A549 treated with ZK216348 at 1 μM for 4 hours (cell line): ENCODE results near the gene CARS2. TPM values are rescaled to one million over a fixed set of nuclear protein-coding genes. Genes with fewer than 3 reads are reported as not detected.

Source experiments
- total RNA-seq: library from RNA; stranded (reverse); fragments of 200-300 nt; extraction: Qiagen RNA extraction; gene quantifications from 5 replicates; pipeline ENCODE4 v1.2.3, GENCODE V29; 2022; ENCODE audit warnings: low read depth

CARS2 gene
- total RNA-seq: 43.1 to 68.8 TPM (median 57.1 TPM) in 5 replicates

DNA sequence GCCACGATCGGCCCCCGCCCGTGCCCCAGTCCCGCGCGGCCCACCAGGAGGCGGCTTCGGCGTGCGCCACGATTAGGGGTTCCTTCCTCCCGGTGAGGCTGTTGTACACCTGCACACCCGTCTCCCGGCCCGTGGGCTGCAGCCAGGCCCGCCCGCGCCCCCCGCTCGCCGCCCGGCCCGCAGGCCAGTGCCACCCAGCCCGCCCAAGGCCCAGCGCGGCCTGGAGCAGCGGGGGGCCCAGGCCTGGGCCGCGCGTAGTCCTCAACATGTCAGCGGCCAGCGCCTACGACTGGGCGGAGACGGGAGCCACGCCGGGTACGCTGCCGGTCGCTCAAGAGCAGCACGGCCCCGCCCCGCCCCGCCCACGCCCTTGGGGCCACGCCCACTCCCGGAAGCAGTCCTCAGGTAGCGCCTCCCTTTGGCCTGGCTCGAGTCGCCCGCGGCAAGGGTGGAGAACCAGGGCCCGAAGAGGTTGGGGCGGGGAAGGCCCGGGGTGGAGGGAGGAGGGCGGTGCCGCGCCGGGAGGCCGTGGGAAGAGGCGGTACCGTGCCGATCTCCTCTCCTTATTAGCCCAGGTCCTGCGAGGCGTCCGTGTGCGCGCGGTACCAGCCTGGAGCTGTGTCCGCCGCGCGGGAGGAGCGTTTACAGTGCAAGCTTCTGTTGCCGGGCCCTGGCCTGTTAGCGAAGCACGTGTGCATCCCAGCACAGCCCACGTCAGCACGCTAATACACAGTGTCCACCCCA lies at the start of gene CARS2:
CARS2 (minus strand) TSS at position 291 of the 744 bp plus-strand sequence; CDS start at position 268, 23 bp downstream.

DNA sequence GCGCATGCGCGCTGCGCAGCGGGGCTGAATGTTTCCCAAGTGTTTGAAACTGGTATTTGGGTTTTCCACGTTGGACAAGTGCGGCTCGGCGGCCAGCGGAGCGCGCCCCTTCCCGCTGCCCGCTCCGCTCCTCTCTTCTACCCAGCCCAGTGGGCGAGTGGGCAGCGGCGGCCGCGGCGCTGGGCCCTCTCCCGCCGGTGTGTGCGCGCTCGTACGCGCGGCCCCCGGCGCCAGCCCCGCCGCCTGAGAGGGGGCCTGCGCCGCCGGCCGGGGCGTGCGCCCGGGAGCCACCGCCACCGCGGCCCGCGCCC lies 7.7 kb upstream of the CARS2 start, which contains the start of gene ING1:
ING1 (plus strand) TSS at position 59 of the 311 bp plus-strand sequence. CDS start 450 bp downstream, outside the sequence.

GRCh38 chr13:110615322-110616102 lies 90.4 kb downstream of the CARS2 start, which contains the start of gene NAXD:
Gene NAXD (plus strand): TSS chr13:110615545. CDS start chr13:110615602, 57 bp downstream.

Other genes starting within 250 kb of the CARS2 start
- 1.1 to 1.9 TPM (median 1.5 TPM) in 5 replicates for gene RAB20, start 144.4 kb downstream of the CARS2 start, total RNA-seq
- gene NAXD, start 90.6 kb downstream of the CARS2 start, total RNA-seq: 11.8 to 19.6 TPM (median 18.7 TPM) in 5 replicates
- gene ING1, start 7.6 kb upstream of the CARS2 start, total RNA-seq: 9.2 to 13.5 TPM (median 11.2 TPM) in 5 replicates
- 37.9 to 43.8 TPM (median 42.6 TPM) in 5 replicates for gene ANKRD10, start 209.0 kb upstream of the CARS2 start, total RNA-seq